Neural crest cell (in vitro differentiated cells): Measurements from ENCODE around the gene SULT1B1. TPM values are rescaled to one million over a fixed set of nuclear protein-coding genes. Genes with fewer than 3 reads are reported as not detected.
A peak's percentile ranks its signal among the peaks of the same experiment; 100 is the strongest.

Experiments used
- DNase-seq: peaks from one replicate; pipeline ENCODE4 v3.0.0; 2021; ENCODE audit warnings: low read depth, mixed read lengths, low spot score
- H3K27ac Mint-ChIP-seq: one replicate; pipeline ENCODE4 v1.8.0; 2021; ENCODE audit warnings: mild to moderate bottlenecking, mixed read lengths; ENCODE audit not compliant: unreplicated experiment
- H3K27me3 Mint-ChIP-seq: 2 replicates; pipeline ENCODE4 v1.8.0; 2021; ENCODE audit warnings: low read depth, mild to moderate bottlenecking, mixed read lengths
- H3K36me3 Mint-ChIP-seq: 2 replicates; pipeline ENCODE4 v1.8.0; 2021; ENCODE audit warnings: low read depth, mild to moderate bottlenecking, mixed read lengths
- H3K4me1 Mint-ChIP-seq: 2 replicates; pipeline ENCODE4 v1.8.0; 2021; ENCODE audit warnings: mixed read lengths
- H3K4me3 Mint-ChIP-seq: one replicate; pipeline ENCODE4 v1.8.0; 2021; ENCODE audit warnings: mild to moderate bottlenecking, mixed read lengths
- H3K9me3 Mint-ChIP-seq: 2 replicates; pipeline ENCODE4 v1.8.0; 2021; ENCODE audit warnings: mixed read lengths
- CTCF ChIP-seq: fragments of 200-600 bp; sonication (generic); conservative IDR thresholded peaks from 2 replicates; pipeline ENCODE4 v1.5.0; 2021; ENCODE audit warnings: antibody characterized with exemption, mild to moderate bottlenecking
- total RNA-seq: library from RNA; stranded (reverse); gene quantifications from 2 replicates; pipeline ENCODE4 v1.2.1, GENCODE V29; 2021

Gene SULT1B1
- total RNA-seq, 1 donor from 2014 or later, result not detected

DNA sequence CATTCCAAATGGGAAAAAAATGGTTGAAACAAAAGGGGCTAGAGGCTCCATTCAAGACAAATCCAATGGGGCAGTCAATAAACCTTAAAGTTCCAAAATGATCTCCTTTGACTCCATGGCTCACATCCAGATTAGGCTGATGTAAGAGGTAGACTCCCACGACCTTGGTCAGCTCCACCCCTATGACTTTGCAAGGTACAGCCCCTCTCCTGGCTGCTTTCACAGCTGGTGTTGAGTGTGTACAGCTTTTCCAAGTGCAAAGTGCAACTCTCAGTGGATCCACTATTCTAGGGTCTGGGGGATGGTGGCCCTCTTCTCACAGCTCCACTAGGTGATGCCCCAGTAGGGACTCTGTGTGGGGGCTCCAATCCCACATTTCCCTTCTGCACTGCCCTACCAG lies 21.5 kb downstream of the SULT1B1 start:
- no peaks in the 10 kb centered on the region for H3K9me3 Mint-ChIP-seq
- no peaks in the 10 kb centered on the region for H3K27me3 Mint-ChIP-seq
- H3K27ac Mint-ChIP-seq, result no peak overlapping the region
- no peak overlapping the region for H3K4me3 Mint-ChIP-seq
- DNase-seq, result no peak
- H3K36me3 Mint-ChIP-seq, result no peaks in the 10 kb centered on the region
- H3K4me1 Mint-ChIP-seq, result no peaks in the 10 kb centered on the region
- TF ChIP-seq CTCF, result no peak

- H3K9me3 Mint-ChIP-seq, result no peaks in the 10 kb centered on the region
- H3K4me3 Mint-ChIP-seq, result no peak overlapping the region
- H3K4me1 Mint-ChIP-seq, result no peaks in the 10 kb centered on the region
- peak overlapping the region; percentile 22 for H3K27ac Mint-ChIP-seq
- DNase-seq, result no peak
- TF ChIP-seq CTCF, result no peak
- H3K27me3 Mint-ChIP-seq, result no peaks in the 10 kb centered on the region
- H3K36me3 Mint-ChIP-seq, result no peaks in the 10 kb centered on the region
Observed at GRCh38 chr4:69735119-69735518, 25.3 kb downstream of the SULT1B1 start.

DNA sequence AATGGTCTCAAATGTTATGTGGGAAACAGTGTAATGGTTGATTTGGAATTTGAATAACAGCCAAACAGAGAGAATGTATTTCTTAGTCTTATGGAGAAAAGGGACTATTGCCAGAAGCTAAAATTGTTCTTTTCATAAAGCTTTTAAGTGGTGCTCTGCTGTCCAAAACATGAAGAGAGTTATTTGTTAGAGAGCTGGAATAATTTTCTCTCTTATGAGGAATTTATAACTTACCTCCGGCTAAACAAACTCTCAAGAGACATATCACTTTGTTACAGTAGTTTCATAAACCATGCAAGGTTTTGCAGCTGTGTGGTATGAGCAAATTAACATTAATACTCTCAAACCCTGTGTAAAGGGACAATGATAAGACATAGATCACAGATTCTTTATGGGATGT lies 28.6 kb downstream of the SULT1B1 start:
- H3K36me3 Mint-ChIP-seq, result no peaks in the 10 kb centered on the region
- TF ChIP-seq CTCF, result no peak
- DNase-seq, result no peak
- no peak overlapping the region for H3K27ac Mint-ChIP-seq
- H3K4me1 Mint-ChIP-seq, result no peaks in the 10 kb centered on the region
- H3K9me3 Mint-ChIP-seq, result no peaks in the 10 kb centered on the region
- H3K4me3 Mint-ChIP-seq, result no peak overlapping the region
- no peaks in the 10 kb centered on the region for H3K27me3 Mint-ChIP-seq

DNA sequence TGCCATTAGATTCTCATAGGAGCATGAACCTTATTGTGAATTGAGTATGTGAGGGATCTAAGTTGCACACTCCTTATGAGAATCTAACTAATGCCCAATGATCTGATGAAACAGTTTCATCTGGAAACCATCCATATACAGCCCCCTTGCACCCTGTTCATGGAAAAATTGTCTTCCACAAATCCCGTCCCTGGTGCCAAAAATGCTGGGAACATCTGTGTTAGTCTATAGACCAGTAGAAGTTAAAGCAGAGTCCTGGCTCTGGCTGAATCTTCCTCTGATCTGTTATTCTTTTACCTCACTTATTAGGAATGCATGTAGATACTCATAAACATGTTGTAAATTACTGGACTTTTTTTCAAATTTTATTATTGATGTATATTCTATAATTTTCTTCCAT lies 29.2 kb downstream of the SULT1B1 start:
- no peak for TF ChIP-seq CTCF
- Mint-ChIP-seq H3K4me1 (no peaks in the 10 kb centered on the region), H3K4me3 (no peak overlapping the region), H3K36me3 (no peaks in the 10 kb centered on the region), H3K27ac (no peak overlapping the region), H3K27me3 (no peaks in the 10 kb centered on the region), H3K9me3 (no peaks in the 10 kb centered on the region)
- DNase-seq, result no peak

DNA sequence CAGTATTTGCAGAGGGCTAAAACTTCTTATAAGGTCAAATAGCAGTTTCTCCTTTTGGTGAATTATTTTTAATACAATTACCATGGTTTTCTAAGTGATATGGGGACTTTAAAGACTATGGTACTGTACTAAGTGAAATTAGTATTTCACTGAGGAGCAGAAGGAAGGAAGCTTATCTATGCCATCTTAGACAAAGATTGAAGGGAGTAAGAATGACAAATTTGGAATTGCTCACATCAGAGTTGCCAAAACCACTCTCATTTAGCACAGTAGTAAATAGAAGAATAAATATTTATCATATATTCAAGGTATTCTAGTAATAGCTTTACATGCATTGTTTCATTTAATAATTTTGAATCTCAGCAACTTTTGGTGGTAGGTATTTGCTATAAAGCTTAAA lies 30.4 kb downstream of the SULT1B1 start:
- no peak for TF ChIP-seq CTCF
- H3K27me3 Mint-ChIP-seq, result no peaks in the 10 kb centered on the region
- H3K9me3 Mint-ChIP-seq, result no peaks in the 10 kb centered on the region

DNA sequence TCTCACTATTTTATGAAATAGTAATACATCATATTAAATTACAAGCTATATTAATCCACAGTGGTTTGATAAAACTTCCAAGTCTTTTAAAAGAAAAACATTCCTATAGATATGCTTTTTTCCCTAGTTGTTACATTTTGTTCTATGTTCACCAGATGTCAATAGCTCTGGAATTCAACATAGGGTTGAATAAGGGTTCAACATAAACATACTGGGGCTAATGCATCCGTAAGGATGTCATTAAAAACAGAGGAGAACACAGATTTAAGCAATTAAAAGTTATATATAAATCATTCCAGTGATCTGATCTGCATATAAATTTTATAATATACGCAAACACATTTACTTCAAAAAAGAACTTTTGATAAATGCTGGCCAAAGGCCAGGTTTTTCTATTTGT lies 32.5 kb downstream of the SULT1B1 start:
- Mint-ChIP-seq H3K27me3 (no peaks in the 10 kb centered on the region), H3K9me3 (peaks cover 2% of the 10 kb centered on the region), H3K36me3 (no peaks in the 10 kb centered on the region), H3K4me3 (no peak overlapping the region), H3K27ac (no peak overlapping the region), H3K4me1 (no peaks in the 10 kb centered on the region)
- TF ChIP-seq CTCF, result no peak
- no peak for DNase-seq

More for the DNA sequence above, 30.4 kb downstream of the SULT1B1 start:
- Mint-ChIP-seq H3K27ac (no peak overlapping the region), H3K36me3 (no peaks in the 10 kb centered on the region), H3K4me3 (no peak overlapping the region), H3K4me1 (no peaks in the 10 kb centered on the region)
- no peak for DNase-seq
